GM06990 (cell line): ENCODE results near the gene SMAD6.

Experiments
- DNase-seq: peaks from one replicate; pipeline ENCODE4 v3.0.0-alpha.2; 2011; ENCODE audit not compliant: insufficient read length; ENCODE audit errors: extremely low read depth
- H3K27me3 ChIP-seq: replicated peaks from 2 replicates; pipeline ENCODE4 v1.6.0; 2011; ENCODE audit warnings: low read length; ENCODE audit not compliant: control insufficient read depth, insufficient read depth
- H3K36me3 ChIP-seq: 2 replicates; pipeline ENCODE4 v1.5.1; 2011; ENCODE audit warnings: low read length; ENCODE audit not compliant: control insufficient read depth, insufficient read depth
- H3K4me3 ChIP-seq: replicated peaks from 2 replicates; pipeline ENCODE4 v1.5.1; 2011; ENCODE audit warnings: low read depth, mild to moderate bottlenecking, control low read depth, low read length
- CTCF ChIP-seq: IDR thresholded peaks from 2 replicates; pipeline ENCODE4 v1.5.1; 2011; ENCODE audit warnings: low read length, control low read depth, mild to moderate bottlenecking, inconsistent platforms; ENCODE audit not compliant: insufficient read depth, poor library complexity, severe bottlenecking

SMAD6 gene

GRCh38 chr15:66658855-66659254 is 43.2 kb upstream of the SMAD6 start:
- no peaks in the 10 kb centered on the region for H3K36me3 ChIP-seq
- TF ChIP-seq CTCF: no peak
- H3K27me3 ChIP-seq: no peaks in the 10 kb centered on the region; the same call in 1 of the 2 replicates
- no peak overlapping the region for H3K4me3 ChIP-seq
- DNase-seq: no peak

GRCh38 chr15:66659384-66659783 is 42.7 kb upstream of the SMAD6 start:
- H3K4me3 ChIP-seq: no peak overlapping the region
- no peak for TF ChIP-seq CTCF
- no peak for DNase-seq

GRCh38 chr15:66661432-66662096 is 40.5 kb upstream of the SMAD6 start:
- DNase-seq: no peak
- TF ChIP-seq CTCF: no peak
- no peaks in the 10 kb centered on the region for H3K36me3 ChIP-seq
- H3K27me3 ChIP-seq: no peaks in the 10 kb centered on the region
- no peak overlapping the region for H3K4me3 ChIP-seq

More at GRCh38 chr15:66659384-66659783, 42.7 kb upstream of the SMAD6 start:
- Histone ChIP-seq H3K36me3 (no peaks in the 10 kb centered on the region), H3K27me3 (no peaks in the 10 kb centered on the region; the same call in 1 of the 2 replicates)

GRCh38 chr15:66662522-66662921 is 39.5 kb upstream of the SMAD6 start:
- DNase-seq: no peak
- no peak for TF ChIP-seq CTCF
- no peaks in the 10 kb centered on the region for H3K27me3 ChIP-seq
- H3K36me3 ChIP-seq: no peaks in the 10 kb centered on the region
- H3K4me3 ChIP-seq: no peak overlapping the region

GRCh38 chr15:66663664-66664063 is 38.4 kb upstream of the SMAD6 start:
- no peak for DNase-seq
- Histone ChIP-seq H3K36me3 (no peaks in the 10 kb centered on the region), H3K4me3 (no peak overlapping the region), H3K27me3 (no peaks in the 10 kb centered on the region; the same call in 1 of the 2 replicates)
- TF ChIP-seq CTCF: no peak
